DMS 273 (cell line): ENCODE measurements around the gene SOSTDC1.

Experiments used
- DNase-seq: peaks from one replicate; lab custom pipeline; 2025; ENCODE audit not compliant: unreplicated experiment; lab: John Stamatoyannopoulos, UW

Gene SOSTDC1

DNA sequence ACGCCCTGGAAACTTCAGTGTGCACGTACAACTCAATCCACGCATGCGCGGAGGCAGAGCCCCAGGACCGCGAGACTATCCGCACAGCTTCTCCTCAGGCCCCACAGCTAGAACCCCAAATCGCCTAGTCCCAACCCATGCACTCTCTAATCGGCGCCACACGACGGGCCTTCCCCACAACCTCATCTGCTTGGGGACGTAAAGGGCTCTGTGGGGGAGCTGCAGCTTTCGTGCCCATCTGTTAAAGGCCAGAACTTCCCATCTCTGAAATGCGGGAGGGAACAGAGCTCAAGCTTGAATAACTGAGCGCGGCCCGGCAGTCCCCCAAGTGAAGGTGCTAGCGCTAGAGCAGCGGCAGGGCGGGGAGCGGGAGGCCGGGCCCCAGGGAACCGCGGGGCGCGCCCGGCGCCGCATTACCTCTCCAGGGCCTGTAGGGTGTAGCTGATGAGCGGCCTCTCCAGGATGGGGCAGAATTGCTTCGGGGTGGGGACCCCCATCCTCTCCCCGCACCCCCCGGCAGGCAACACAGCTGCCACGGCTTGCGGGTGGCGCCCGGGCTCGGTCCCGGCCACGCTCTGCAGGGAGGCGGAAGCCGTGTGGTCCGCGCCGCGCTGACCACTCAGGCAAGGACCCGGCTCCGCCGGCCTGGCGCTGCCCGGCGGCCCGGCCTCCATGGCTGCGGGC lies 44.7 kb downstream of the SOSTDC1 start:
- DNase-seq = peak; percentile 97

GRCh38 chr7:16420329-16420648 lies 45.2 kb downstream of the SOSTDC1 start:
- no peak for DNase-seq

GRCh38 chr7:16419859-16420258 lies 45.7 kb downstream of the SOSTDC1 start:
- no peak for DNase-seq

DNA sequence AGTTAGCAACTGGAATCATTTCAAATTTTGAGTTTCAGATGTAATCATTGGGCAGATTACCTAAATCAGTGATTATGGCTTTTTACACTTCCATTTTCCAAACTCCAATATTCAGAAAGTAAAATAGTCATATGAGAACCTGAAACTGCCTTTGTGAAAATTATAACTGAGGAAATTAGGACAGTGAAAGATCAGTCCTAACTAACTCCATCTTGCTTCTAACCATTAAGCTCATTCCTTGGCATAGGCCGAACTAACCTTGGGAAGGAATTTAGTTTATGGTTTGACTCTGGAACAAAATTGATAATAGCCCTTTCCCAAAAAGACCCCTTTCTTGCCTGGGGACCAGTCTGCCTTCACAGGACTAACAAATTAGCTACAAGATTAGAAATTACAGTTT lies 46.4 kb downstream of the SOSTDC1 start:
- DNase-seq = no peak

- DNase-seq = peak; percentile 36
These were observed 47.6 kb downstream of the SOSTDC1 start for GRCh38 chr7:16417906-16418305.

- DNase-seq = no peak
These were observed 49.0 kb downstream of the SOSTDC1 start for GRCh38 chr7:16416289-16417282.

GRCh38 chr7:16412274-16413254 lies 53.0 kb downstream of the SOSTDC1 start:
- peak; percentile 59 for DNase-seq
